Retina (tissue), 1 donor: Measurements from ENCODE around the gene GALK2.

ENCODE experiments used
- DNase-seq: peaks from one replicate; pipeline ENCODE4 v3.0.0-alpha.2; 2016

Gene GALK2

DNA sequence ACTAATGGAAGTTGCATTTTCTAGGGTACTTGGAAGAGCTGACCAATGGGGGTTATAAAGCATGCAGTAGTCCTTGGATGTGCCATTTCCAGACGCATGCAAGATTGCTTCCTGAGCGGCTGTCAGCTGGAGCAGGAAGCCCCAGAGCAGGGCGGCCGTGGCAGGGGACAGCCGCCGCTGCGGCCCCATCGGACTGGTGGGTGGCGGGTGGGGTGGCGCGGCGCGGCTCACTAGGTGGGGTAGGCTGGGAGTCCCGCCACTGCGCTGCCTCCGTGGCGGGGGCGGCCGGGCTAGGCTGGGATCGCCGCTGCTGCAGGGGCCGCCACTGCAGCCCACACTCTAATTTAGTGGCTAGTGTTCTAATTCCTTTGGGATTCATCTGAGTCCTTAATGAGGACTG is 196.4 kb downstream of the GALK2 start:
- no peak for DNase-seq

DNA sequence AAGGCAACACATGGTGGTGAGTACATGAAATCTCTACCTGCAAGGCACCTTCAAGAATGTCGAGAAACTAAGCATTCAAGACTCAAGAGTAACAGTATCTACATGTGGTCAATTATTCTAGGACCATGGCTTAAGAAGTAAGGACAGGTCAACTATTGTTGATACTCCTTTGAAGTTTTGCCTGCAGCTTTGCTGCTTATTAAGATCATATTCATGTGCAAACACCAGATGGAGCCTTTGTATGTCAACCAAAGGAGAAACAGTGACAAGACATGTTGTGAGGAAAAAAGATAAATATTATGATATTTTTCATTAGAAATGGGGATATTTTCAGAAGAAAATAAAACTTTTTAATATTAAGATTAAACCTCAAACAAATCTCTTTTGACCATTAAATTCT is 200.7 kb downstream of the GALK2 start:
- no peak for DNase-seq

DNA sequence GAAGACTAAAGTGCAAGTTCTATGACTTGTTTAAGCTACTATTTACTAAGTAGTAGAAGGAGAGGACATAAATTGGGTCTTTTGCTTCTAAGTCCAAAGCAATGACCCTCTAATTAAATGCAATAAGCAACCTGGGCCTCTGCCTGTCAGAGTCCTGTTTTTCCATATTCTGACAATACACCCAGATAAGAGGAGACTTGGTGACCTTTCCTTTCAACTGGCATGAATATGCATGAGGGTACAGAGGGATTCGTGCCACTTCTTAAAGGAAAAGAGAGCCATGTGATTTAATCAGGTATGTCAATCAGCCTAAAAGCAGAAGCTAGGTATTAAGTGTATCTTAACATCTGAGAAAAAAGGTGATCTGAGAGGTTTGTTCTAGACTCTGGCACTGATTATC is 202.3 kb downstream of the GALK2 start:
- no peak for DNase-seq

DNA sequence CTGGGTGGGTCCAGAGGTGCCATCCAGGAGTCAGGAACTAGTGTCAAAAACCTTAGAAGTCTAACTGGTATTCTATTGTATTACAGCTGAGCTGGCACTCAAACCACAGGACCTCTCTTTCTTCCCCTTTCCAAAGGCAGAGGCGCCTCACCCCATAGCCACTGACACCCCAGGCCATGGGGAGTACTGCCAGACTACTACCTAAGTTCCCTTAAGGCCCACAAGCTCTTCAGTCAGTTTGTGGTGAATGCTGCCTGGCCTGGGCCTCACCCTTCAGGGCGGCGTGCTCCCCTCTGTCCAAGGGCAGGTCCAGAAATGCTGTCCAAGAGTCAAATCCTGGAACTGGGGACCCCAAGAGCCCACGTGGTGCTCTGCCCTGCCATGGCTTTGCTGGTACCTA is 209.9 kb downstream of the GALK2 start:
- DNase-seq: no peak

DNA sequence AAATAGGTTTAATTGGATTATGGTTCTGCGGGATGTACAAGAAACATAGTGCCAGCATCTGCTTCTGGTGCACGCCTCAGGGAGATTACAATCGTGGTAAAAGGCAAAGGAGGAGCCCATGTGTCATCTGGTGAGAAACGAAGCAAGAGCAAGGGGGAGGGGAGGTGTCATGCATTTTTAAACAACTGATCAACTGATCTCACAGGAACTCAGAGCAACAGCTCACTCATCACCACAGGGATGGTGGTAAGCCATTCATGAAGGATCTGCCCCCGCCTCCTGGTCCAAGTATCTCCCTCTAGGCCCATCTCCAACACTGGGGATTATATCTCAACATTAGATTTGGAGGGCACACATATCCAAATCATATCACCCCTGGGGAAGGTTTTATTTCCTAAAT is 210.9 kb downstream of the GALK2 start:
- no peak for DNase-seq
